Right lobe of liver (tissue), 6 donors: ENCODE data around the gene AKNA. TPM values are rescaled to one million over a fixed set of nuclear protein-coding genes. Genes with fewer than 3 reads are reported as not detected.

Source experiments
- ATAC-seq, 4 donors: fragments of 200-7000 bp; cut with Tn5 transposase; one replicate each; pipeline ENCODE4 v1.9.1; 2020; ENCODE audit warnings: mild to moderate bottlenecking in 4 of 4, moderate library complexity in 4 of 4
- DNase-seq, 3 donors: peaks; one replicate each; pipeline ENCODE4 v3.0.0-alpha.2; 2020
- H3K27ac ChIP-seq, 3 donors: fragments of 200-600 bp; one replicate each; pipeline ENCODE4 v1.8.0; 2022
- H3K27me3 ChIP-seq, 2 donors: fragments of 200-600 bp; one replicate each; pipeline ENCODE4 v1.8.0; 2022
- H3K36me3 ChIP-seq, 4 donors: fragments of 200-600 bp; sonication (generic) in 1 of 4; one replicate each; pipeline versions ENCODE4 v1.5.1 to v1.8.0; 2017 to 2022; ENCODE audit warnings: control low read depth in 1 of 4
- H3K4me1 ChIP-seq, 4 donors: fragments of 200-600 bp; sonication (generic) in 1 of 4; one replicate each; pipeline versions ENCODE4 v1.5.1 to v1.8.0; 2017 to 2022; ENCODE audit warnings: control low read depth in 1 of 4
- H3K4me3 ChIP-seq, 3 donors: fragments of 200-600 bp; one replicate each; pipeline ENCODE4 v1.8.0; 2022
- H3K9me3 ChIP-seq, 4 donors: fragments of 200-600 bp; sonication (generic) in 1 of 4; one replicate each; pipeline versions ENCODE4 v1.5.1 to v1.8.0; 2017 to 2022; ENCODE audit warnings: control low read depth in 1 of 4
- CTCF ChIP-seq, 4 donors: fragments of 200-600 bp in 3 of 4; fragments of 450-650 bp in 1 of 4; IDR thresholded peaks; one replicate each; pipeline versions ENCODE4 v1.5.1 to v1.8.0; 2016 to 2022; ENCODE audit warnings: antibody characterized with exemption in 4 of 4, mild to moderate bottlenecking in 2 of 4
- POLR2A ChIP-seq: fragments of 450-650 bp; IDR thresholded peaks from one replicate; pipeline ENCODE4 v1.6.1; 2017; ENCODE audit warnings: antibody characterized with exemption, mild to moderate bottlenecking
- WGBS: methylation state at CpG from one replicate; pipeline ENCODE4 v1.1.6; 2018; ENCODE audit warnings: low coverage, low lambda C conversion rate; ENCODE audit not compliant: insufficient coverage; ENCODE audit errors: missing lambda C conversion rate; 5-methylcytosine and 5-hydroxymethylcytosine counted together
- intact Hi-C, 2 donors: fragments of 100-400 bp; cut with DNase I; formaldehyde crosslinking; loops; one replicate each; pipeline versions ENCODE4 v1.11.2 to v1.14.1; 2022
- total RNA-seq, 6 experiments: library from RNA; depleted of rRNA in 2 of 6; stranded (reverse); fragments of >200 nt in 2 of 6; fragmentation: NEBNext Ultra II Directional in 3 of 6; extraction: Animal tissue kit (Norgen Biotek cat#: 25700) in 3 of 6; gene quantifications; one replicate each; pipeline versions ENCODE4 v1.1.0 to v1.2.4, GENCODE V29; 2016 to 2023
- donor health status: DM: no; HTN: yes; CAD: no.
- donor health status: DM: no; HTN: no; CAD: no.
- donor health status: DM: no; HTN: no; CAD: no.
- donor health status: DM: no; HTN: yes; CAD: no.
- donor health status: DM: no; HTN: yes; CAD: no.

Gene AKNA
- total RNA-seq, 6 experiments from 2014 or later = 4.7 to 15.1 (median 9.8) TPM

GRCh38 chr9:114299286-114300152 lies 88.3 kb downstream of the AKNA start:
- ATAC-seq = peak; percentile 56 to 84 (median 76)
- H3K27me3 ChIP-seq = no peaks in the 10 kb centered on the region
- intact Hi-C loops = loop anchor here in 1 of 2 donors (5.0 kb wide), 1 partner anchor 142 kb away; the partner anchor contains the start of gene COL27A1
- TF ChIP-seq POLR2A (no peak), CTCF (IDR thresholded peaks at IDR 0.05) (no peak)
- H3K27ac ChIP-seq = no peak overlapping the region
- peak in 1 of 3 donors; percentile 64 for DNase-seq
- peaks cover 0 to 8% (median 2%) of the 10 kb centered on the region in 4 donors for H3K36me3 ChIP-seq
- no peak overlapping the region for H3K4me3 ChIP-seq
- WGBS = 65% methylated on average over 7 of the region's 15 CpGs
- peaks cover 0 to 12% (median 0%) of the 10 kb centered on the region in 4 donors for H3K4me1 ChIP-seq
- H3K9me3 ChIP-seq = peaks cover 0 to 2% (median 0%) of the 10 kb centered on the region in 4 donors

GRCh38 chr9:114296338-114296737 lies 91.4 kb downstream of the AKNA start:
- DNase-seq = no peak
- no peak for TF ChIP-seq POLR2A
- WGBS = 100% methylated on average over 1 of the region's 1 CpG
- H3K36me3 ChIP-seq = peaks cover 0 to 12% (median 7%) of the 10 kb centered on the region in 4 donors
- intact Hi-C loops = no loop called here
- H3K27ac ChIP-seq = no peak overlapping the region
- no peak overlapping the region for H3K4me3 ChIP-seq
- H3K27me3 ChIP-seq = no peaks in the 10 kb centered on the region
- ATAC-seq = no peak
- peaks cover 0 to 2% (median 0%) of the 10 kb centered on the region in 4 donors for H3K9me3 ChIP-seq
- peaks cover 0 to 12% (median 0%) of the 10 kb centered on the region in 4 donors for H3K4me1 ChIP-seq

GRCh38 chr9:114294664-114295063 lies 93.1 kb downstream of the AKNA start:
- intact Hi-C loops = no loop called here
- Histone ChIP-seq H3K27me3 (no peaks in the 10 kb centered on the region), H3K27ac (no peak overlapping the region), H3K36me3 (peaks cover 0 to 12% (median 7%) of the 10 kb centered on the region in 4 donors), H3K4me1 (peaks cover 0 to 9% (median 0%) of the 10 kb centered on the region in 4 donors), H3K9me3 (peaks cover 0 to 2% (median 0%) of the 10 kb centered on the region in 4 donors), H3K4me3 (no peak overlapping the region)
- no peak for TF ChIP-seq POLR2A
- no peak for TF ChIP-seq CTCF (IDR thresholded peaks at IDR 0.05)
- ATAC-seq (no peak), DNase-seq (no peak)

GRCh38 chr9:114291886-114292590 lies 95.7 kb downstream of the AKNA start:
- intact Hi-C loops = loop anchor here in 1 of 2 donors (2.0 kb wide), 1 partner anchor 183 kb away; no protein-coding TSS in a partner anchor
- H3K27me3 ChIP-seq = no peaks in the 10 kb centered on the region
- ATAC-seq (no peak), DNase-seq (peak in 1 of 3 donors; percentile 35)
- WGBS = 66% methylated on average over 7 of the region's 11 CpGs
- peaks cover 0 to 12% (median 7%) of the 10 kb centered on the region in 4 donors for H3K36me3 ChIP-seq
- TF ChIP-seq CTCF (IDR thresholded peaks at IDR 0.05) (no peak), POLR2A (no peak)
- H3K9me3 ChIP-seq = peaks cover 0 to 2% (median 0%) of the 10 kb centered on the region in 4 donors
- H3K4me3 ChIP-seq = no peak overlapping the region
- H3K27ac ChIP-seq = no peak overlapping the region
- no peaks in the 10 kb centered on the region for H3K4me1 ChIP-seq
